PC-9 (cell line): Measurements from ENCODE around the gene KLC3.

Experiments used
- EZH2 ChIP-seq: fragments of 200-600 bp; sonication (generic); IDR thresholded peaks from 2 replicates; pipeline ENCODE4 v1.8.0; 2017; ENCODE audit warnings: antibody characterized with exemption, low read depth
- TF ChIP-seq, protein P1 (sequence below): fragments of 200-600 bp; sonication (generic); conservative IDR thresholded peaks from 2 replicates; pipeline ENCODE4 v1.6.1; 2017; ENCODE audit warnings: mixed run types, antibody characterized with exemption, mild to moderate bottlenecking, moderate library complexity

DNA sequence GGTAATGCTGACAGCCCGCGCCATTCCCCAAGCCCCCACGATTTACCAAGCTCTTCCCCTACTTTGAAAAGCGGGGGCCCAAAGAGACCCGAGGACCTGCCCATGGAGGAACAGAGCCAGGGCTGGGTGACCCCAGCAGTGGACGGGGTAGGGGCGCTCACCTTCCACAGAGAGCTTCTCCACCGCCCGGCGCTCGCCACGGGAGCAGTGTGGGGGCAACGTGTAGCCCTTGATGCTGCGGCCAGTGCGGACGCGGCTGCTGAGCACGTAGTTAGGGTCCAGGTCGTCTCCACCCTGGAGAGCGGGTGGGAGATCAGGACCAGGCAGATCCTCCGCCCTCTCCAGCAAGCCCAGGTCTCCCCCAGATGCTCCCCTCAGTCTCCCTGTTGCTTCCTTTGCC is 25.2 kb upstream of the KLC3 start:
- TF ChIP-seq, protein P1, sequence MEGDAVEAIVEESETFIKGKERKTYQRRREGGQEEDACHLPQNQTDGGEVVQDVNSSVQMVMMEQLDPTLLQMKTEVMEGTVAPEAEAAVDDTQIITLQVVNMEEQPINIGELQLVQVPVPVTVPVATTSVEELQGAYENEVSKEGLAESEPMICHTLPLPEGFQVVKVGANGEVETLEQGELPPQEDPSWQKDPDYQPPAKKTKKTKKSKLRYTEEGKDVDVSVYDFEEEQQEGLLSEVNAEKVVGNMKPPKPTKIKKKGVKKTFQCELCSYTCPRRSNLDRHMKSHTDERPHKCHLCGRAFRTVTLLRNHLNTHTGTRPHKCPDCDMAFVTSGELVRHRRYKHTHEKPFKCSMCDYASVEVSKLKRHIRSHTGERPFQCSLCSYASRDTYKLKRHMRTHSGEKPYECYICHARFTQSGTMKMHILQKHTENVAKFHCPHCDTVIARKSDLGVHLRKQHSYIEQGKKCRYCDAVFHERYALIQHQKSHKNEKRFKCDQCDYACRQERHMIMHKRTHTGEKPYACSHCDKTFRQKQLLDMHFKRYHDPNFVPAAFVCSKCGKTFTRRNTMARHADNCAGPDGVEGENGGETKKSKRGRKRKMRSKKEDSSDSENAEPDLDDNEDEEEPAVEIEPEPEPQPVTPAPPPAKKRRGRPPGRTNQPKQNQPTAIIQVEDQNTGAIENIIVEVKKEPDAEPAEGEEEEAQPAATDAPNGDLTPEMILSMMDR, result no peak
- no peak for TF ChIP-seq EZH2
